Stimulated activated CD8-positive, alpha-beta memory T cell treated with anti-CD3 and anti-CD28 coated beads, Interleukin-15, amount 100 ng/mL, for 4 hours (primary cell): ENCODE results near the gene SYT12.

Experiments
- DNase-seq, 2 donors: peaks; one replicate each; pipeline ENCODE4 v3.0.0-alpha.2; 2020; ENCODE audit warnings: low read depth in 2 of 2

SYT12 gene

GRCh38 chr11:67027943-67028542 lies 5.1 kb downstream of the SYT12 start:
- no peak for DNase-seq

DNA sequence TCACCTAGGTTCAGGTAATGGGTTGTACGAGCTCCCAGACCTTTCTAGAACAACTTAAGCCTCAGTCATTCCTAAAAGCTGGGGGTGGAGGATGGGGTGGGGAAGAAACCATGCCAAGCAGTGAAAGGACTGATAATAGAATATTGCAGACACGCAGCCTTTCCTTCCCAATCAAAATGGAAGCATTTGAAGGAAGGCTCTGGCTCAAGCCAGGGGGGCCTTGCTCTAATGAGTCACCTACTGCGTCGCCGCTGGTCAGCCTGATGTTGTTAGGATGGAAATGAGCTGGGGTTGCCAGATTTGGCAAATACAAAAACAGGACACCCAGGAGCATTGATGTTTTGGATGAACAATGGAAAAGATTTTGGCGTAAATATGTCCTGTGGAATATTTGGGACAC lies 6.2 kb downstream of the SYT12 start:
- DNase-seq: no peak

DNA sequence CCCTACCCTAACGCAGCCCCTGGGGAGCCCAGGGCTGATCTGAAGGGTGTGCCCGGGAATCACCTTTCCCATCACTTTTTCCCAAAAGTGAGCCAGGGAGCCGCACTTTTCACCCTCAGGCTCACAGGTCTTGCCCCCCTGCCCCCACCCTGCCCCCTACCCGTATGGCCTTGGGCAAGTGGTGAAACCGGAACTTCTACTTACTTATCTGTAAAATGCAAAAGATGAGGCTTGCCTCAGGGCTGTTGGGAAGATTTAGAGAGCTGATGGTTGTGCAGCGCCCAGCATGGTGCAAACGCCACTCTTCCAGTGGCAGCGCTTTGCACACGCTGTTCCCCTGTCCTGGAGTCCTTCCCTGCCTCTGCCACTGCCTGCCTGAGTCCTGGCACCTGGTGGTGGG lies 8.0 kb downstream of the SYT12 start:
- no peak for DNase-seq

DNA sequence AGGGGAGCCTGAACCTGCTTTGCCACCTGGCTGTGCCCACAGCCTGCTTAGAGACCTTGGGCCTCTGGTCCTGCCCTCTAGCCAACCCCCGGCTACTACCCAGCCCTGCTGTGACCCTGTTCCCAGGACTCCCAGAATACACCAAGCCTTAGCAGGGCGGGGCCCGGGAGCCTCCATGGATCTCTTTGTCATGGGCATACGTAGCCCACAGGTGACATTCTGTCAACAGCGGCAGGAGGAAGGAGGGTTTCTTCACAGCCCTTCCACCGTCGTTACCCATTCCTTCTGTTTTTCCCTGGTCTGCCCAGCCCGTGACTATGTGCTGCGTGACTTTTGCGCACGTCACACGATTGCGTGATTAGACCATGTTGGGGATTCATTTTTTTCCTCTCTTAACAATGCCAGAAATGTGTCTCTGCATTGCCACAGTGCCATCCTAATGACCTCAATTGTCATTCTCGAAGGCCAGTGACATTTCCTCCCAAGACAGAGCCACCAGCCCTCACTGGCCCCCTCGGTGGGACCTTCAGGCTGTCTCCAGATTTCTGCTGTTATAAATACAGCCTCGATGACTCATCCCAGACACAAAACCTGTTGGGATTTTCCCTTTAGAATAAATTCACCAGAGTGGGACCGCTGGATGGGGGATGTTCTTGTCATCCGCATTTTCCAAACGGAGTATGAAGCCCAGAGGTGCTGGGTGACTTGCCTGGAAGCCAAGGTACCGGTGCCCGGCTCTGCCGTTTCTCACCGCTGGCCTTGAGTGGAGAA lies 9.0 kb downstream of the SYT12 start:
- DNase-seq: no peak

- no peak for DNase-seq
Measured at GRCh38 chr11:67032830-67033551, 10.1 kb downstream of the SYT12 start.

DNA sequence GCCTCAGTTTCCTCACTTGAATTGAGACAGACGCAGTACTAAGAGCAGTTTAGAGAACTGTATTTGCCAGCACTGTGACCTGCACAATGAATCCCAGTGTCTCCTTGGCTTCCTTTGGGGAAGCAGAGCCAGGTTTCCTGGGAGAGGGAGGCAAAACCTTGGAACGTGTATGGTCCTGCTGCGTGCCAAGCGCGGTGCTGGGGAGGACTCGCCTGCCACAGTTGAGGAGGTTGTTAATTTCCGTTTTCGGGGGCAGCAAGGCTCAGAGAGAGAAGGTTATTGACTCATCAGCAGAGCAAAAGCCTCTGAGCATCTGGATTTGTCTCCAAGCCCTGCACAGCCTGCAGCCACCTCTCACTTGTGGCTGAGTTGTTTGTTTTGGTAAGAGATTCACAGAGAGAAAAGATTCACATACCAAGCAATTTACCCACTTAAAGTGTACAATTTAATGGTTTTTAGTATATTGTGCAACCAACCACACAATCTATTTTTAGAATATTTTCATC lies 10.8 kb downstream of the SYT12 start:
- DNase-seq: no peak

DNA sequence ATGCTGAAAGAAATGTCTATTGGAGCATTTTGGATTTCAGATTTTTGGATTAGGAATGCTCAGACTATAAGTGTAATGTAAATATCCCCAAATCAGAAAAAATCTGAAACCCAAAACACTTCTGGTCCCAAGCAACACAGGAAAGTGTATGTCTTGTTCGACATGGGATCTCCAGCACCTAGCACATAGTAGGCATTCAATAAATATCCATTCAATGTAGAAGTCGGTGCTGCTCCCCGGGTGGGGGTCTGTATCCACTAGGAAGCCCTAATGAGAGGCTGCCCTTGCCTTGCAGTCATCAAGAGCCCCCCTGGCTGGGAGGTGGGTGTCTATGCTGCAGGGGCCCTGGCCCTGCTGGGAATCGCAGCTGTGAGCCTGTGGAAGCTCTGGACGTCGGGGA lies 11.4 kb downstream of the SYT12 start:
- no peak for DNase-seq

GRCh38 chr11:67040147-67040546 lies 17.2 kb downstream of the SYT12 start:
- DNase-seq: no peak

- no peak for DNase-seq
Measured at GRCh38 chr11:67041602-67042001, 18.7 kb downstream of the SYT12 start.

GRCh38 chr11:67043572-67044349 lies 20.8 kb downstream of the SYT12 start:
- DNase-seq: no peak

- DNase-seq: no peak
Measured at GRCh38 chr11:67044496-67044895, 21.6 kb downstream of the SYT12 start.

DNA sequence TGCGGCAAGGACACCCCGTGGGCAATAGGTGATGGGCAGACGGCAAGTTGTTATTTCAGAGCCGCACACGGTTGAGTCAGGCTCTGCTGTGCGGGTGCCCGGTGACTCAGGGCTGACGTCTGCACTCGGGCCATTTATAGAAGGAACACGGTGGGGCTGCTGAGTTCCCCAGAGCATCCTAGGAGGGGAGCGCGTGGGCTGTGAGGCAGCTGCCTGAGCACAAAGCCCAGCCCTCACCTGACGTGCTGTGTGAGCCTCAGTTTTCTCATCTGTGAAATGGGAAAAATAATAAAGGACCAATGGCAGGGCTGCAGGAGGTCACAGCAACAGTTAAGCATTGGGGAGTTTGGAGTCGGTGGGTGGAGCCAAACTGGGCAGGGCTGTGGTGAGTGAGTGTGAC lies 22.4 kb downstream of the SYT12 start:
- DNase-seq: no peak

- DNase-seq: no peak
Measured at GRCh38 chr11:67048515-67049130, 25.7 kb downstream of the SYT12 start.

DNA sequence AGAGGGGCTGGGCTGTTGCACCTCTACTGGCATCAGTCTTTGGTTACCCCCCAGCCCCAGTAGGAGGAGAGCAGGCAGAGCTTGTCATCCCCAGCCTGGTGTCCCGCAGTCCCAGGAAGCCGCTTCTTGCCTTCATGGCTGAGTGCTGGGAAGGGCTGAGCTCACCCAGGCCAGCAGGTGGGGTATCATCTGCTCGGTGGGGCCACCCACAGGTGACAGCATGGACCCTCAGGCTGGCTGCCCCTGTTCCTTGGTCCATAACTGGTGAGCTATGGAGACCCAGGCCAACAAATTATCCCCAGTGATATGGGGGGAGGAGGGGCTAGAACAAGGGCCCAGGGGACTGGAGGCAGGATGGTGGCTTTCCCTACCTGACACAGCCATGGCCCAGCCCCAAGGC lies 27.2 kb downstream of the SYT12 start:
- DNase-seq: no peak

DNA sequence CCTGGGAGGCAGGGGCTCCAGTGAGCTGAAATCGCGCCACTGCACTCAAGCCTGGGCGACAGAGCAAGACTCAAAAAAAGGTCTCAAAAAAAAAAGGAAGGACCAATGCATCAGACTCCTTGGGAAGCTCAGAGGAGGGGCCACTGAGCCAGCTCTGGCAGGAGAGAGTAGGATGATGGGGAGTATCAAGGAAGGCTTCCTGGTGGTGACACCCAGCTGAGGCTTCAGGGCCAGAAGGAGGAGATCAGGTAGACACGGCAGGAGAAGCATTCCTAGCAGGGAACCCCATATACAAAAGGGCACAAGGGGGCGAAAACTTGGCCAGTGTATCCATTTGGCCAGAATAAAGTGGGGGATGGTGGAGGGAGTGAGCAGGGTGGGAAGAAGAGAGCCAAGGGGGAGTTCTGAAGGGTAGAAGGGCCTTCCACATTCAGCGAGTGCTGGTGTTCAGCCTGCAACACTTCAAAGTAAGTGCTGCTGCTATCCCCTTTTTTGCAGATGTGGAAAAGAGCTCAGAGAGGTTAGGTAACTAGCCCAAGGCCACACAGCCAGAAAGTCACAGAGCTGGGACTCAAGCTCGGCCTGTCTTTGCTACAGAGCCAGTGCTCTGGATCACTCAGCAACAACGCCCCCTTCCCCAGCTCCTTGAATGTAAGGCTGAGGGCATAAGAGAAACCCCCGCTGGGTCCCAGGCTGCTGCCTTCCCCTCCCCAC lies 28.4 kb downstream of the SYT12 start:
- DNase-seq: no peak

DNA sequence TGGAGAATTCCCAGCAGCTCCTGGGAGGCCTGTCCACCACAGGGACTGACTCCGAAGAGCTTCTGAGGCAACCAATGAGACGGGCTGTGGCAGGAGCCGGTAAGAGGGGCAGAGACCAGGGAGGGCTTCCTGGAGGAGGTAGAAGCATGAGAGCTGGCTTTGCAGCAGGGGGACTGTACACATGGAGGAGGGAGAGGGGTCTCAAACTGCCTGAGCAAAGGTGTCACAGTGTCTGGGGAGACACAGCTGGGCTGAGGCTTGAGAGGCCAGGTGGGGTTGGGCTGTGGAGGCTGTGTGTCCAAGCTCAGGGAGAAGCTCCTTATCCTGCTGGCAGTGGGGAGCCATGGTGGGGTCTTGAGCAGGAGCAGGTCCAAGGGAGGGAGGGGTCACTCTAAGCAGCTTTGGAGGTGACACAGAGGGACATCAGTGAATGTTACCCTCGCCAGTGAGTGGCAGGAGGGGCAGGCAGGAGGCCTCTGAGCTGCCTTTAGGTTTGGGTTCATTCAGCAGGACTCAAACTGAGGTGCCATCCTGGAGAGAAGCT lies 29.1 kb downstream of the SYT12 start:
- no peak for DNase-seq

DNA sequence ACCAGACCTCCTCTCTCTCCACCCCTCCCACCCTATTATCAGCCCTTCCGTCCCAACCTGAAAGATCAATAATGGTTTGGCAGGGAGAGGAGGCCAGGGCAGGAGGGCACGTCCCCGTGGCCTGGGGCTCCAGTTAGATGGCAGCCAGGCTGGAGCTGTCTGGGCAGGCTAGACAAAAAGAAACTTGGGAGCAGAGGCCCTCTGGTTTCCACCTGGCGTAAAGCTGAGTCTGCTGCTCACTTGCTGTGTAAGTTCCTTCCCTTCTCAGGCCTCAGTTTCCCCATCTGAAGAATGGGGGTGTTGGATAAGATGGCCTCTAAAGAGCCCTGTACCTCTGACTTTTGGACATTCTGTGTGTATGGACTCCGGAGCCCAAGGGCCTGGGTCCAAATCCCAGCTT lies 30.0 kb downstream of the SYT12 start:
- DNase-seq: no peak

DNA sequence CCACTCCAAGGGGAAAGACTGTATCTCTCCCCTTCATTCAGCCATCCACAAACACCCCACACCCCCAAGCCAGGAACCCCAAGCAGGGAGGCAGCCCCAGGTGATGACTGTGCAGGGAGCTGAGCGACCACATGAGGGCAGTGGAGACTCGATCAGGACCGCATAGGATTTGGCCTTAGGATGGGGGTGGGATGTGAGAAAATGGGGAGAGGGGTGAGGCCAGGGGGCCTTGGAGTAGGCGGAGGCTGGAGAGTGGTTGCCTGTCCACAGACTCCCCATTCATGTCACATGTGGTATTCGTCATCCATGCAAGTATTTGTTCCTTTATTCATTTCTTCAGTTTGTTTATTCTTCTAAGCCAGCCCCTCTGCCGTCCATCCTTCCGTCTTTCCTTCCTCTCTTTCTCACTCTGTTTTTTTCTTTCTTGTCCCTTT lies 31.0 kb downstream of the SYT12 start:
- DNase-seq: no peak

DNA sequence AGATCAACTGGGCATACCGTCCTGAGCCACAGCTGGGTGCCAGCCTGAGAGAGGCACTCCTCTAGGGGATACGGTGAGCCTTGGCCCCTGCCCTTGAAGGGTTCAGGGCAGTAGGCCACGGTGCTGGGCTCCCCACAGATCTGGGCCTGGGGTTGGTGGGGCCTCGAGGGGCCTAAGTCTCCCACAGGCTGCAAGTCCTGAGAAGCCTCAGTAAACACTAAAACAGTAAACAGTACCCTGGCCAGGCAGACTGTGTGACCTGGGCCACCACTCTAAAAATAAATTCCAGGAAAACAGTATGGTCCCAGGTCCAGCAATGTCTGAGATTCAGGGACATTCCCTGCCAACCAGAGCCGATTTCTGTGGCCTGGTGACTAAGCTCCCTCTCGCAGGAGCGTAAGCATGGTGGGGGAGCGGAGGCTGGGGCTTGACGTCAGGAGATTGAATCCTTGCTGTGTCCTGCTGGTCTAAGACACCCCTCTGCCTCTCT lies 31.5 kb downstream of the SYT12 start:
- no peak for DNase-seq

DNA sequence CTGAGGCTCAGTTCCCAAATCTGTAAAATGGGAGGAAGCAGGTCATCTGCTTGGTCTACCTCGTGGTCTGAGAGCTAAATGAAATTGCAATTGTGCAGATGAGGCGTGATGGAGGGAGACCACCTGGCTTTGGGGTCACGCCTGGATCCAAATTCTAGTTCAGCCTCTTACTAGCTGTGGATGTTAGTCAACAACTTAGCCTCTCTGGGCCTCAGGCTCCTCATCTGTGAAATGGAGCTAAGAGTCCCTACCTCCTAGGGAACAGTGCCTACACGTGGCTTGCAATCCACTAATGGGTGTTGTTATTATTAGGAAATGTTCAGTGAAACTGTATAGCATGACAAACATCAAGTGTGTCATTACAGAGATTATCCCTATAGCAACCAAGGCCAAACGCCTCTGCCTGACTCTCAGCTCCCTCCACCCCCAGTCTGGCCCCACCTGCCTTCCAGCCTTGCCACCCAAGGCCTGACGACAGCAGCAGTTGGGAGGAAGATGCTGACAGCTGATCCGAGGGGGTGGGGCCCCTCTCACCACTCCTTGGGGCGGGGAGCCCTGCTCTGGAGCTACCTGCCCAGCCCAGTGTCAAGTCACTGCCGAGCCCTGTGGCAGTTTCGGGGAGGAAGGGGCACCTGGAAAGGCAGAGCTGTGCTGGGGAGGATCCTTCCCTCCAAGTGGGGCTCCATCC lies 32.0 kb downstream of the SYT12 start:
- no peak for DNase-seq
